MCF 10A (cell line): ENCODE results near the gene SIDT1. TPM values are rescaled to one million over a fixed set of nuclear protein-coding genes. Genes with fewer than 3 reads are reported as not detected.

Source experiments
- BruUV-seq: library from RNA; stranded (reverse); fragments of 400-500 nt; replicated peaks from 2 replicates; lab custom pipeline; 2021; lab: Mats Ljungman, UMichigan
- CTCF ChIA-PET: fragments of 300-600 bp; sonication (Branson Sonifier 250); formaldehyde crosslinking; extraction: SDS; loops from one replicate; lab custom pipeline; 2021; ENCODE audit warnings: antibody characterized with exemption, inconsistent platforms; lab: Yijun Ruan, JAX
- POLR2A ChIA-PET: fragments of 300-600, 350-650 bp; sonication (Branson Sonifier 250); formaldehyde crosslinking; extraction: SDS; loops from one replicate; lab custom pipeline; 2020; ENCODE audit warnings: antibody characterized with exemption, inconsistent platforms; lab: Yijun Ruan, JAX
- DNase-seq: peaks from one replicate; pipeline ENCODE4 v3.0.0-alpha.2; 2018; ENCODE audit not compliant: unreplicated experiment
- H3K27ac Mint-ChIP-seq: one replicate; pipeline ENCODE4 v1.8.0; 2022; ENCODE audit warnings: mild to moderate bottlenecking, low read depth, mixed read lengths; ENCODE audit not compliant: unreplicated experiment
- H3K27me3 Mint-ChIP-seq: one replicate; pipeline ENCODE4 v1.8.0; 2022; ENCODE audit warnings: mixed read lengths; ENCODE audit not compliant: insufficient read depth, unreplicated experiment
- H3K36me3 Mint-ChIP-seq: one replicate; pipeline ENCODE4 v1.8.0; 2022; ENCODE audit warnings: mild to moderate bottlenecking, moderate library complexity, mixed read lengths; ENCODE audit not compliant: insufficient read depth, unreplicated experiment
- H3K4me1 Mint-ChIP-seq: one replicate; pipeline ENCODE4 v1.8.0; 2022; ENCODE audit warnings: mixed read lengths; ENCODE audit not compliant: insufficient read depth, unreplicated experiment
- H3K4me3 Mint-ChIP-seq: one replicate; pipeline ENCODE4 v1.8.0; 2022; ENCODE audit warnings: mild to moderate bottlenecking, moderate library complexity, mixed read lengths; ENCODE audit not compliant: unreplicated experiment
- H3K9me3 Mint-ChIP-seq: one replicate; pipeline ENCODE4 v1.8.0; 2022; ENCODE audit warnings: mixed read lengths; ENCODE audit not compliant: unreplicated experiment
- intact Hi-C: fragments of 100-400 bp; cut with micrococcal nuclease; formaldehyde crosslinking; loops from 2 replicates; pipeline ENCODE4 v1.14.1; 2022
- total RNA-seq: library from RNA; stranded (reverse); gene quantifications from 2 replicates; pipeline ENCODE4 v1.2.3, GENCODE V29; 2022
- TF ChIP-seq, protein P1 (sequence below): fragments of 200-600 bp; IDR thresholded peaks from one replicate; pipeline ENCODE4 v1.8.0; 2022; ENCODE audit warnings: antibody characterized with exemption, mild to moderate bottlenecking; ENCODE audit not compliant: unreplicated experiment

Gene SIDT1
- total RNA-seq, 1 experiment from 2014 or later, result 0.28 TPM

DNA sequence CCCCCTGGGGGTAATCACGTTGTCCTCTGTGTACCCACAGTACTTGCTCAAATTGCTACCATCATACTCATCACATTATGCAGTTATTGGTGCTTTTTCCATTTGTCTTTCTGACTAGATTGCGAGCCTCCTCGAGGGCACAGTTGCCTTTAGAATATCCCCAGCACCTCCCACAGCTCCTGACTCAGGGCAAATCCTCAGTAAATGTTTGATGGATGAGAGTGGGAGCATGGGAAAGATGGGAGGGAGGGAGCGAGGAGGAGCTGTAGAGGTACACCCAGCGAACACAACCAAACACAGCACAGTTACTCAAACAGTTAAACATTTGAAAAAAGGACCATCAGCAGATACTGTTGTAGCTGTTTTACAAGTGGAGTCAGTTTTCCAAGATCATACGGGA is 27.9 kb downstream of the SIDT1 start:
- Mint-ChIP-seq H3K27ac (no peak overlapping the region), H3K27me3 (no peaks in the 10 kb centered on the region), H3K9me3 (no peaks in the 10 kb centered on the region), H3K36me3 (no peaks in the 10 kb centered on the region), H3K4me1 (peaks cover 11% of the 10 kb centered on the region), H3K4me3 (no peak overlapping the region)
- TF ChIP-seq, protein P1, sequence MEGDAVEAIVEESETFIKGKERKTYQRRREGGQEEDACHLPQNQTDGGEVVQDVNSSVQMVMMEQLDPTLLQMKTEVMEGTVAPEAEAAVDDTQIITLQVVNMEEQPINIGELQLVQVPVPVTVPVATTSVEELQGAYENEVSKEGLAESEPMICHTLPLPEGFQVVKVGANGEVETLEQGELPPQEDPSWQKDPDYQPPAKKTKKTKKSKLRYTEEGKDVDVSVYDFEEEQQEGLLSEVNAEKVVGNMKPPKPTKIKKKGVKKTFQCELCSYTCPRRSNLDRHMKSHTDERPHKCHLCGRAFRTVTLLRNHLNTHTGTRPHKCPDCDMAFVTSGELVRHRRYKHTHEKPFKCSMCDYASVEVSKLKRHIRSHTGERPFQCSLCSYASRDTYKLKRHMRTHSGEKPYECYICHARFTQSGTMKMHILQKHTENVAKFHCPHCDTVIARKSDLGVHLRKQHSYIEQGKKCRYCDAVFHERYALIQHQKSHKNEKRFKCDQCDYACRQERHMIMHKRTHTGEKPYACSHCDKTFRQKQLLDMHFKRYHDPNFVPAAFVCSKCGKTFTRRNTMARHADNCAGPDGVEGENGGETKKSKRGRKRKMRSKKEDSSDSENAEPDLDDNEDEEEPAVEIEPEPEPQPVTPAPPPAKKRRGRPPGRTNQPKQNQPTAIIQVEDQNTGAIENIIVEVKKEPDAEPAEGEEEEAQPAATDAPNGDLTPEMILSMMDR, result no peak
- intact Hi-C loops, result no loop called here
- no peak for DNase-seq
- no TSS peak for BruUV-seq
- ChIA-PET CTCF (no interaction called here), POLR2A (interaction anchor here (0.9 to 1.6 kb wide), 3 partner anchors 14 to 45 kb away, joined by 3 to 5 read pairs (median 4); partner anchors contain the start of gene SPICE1)

DNA sequence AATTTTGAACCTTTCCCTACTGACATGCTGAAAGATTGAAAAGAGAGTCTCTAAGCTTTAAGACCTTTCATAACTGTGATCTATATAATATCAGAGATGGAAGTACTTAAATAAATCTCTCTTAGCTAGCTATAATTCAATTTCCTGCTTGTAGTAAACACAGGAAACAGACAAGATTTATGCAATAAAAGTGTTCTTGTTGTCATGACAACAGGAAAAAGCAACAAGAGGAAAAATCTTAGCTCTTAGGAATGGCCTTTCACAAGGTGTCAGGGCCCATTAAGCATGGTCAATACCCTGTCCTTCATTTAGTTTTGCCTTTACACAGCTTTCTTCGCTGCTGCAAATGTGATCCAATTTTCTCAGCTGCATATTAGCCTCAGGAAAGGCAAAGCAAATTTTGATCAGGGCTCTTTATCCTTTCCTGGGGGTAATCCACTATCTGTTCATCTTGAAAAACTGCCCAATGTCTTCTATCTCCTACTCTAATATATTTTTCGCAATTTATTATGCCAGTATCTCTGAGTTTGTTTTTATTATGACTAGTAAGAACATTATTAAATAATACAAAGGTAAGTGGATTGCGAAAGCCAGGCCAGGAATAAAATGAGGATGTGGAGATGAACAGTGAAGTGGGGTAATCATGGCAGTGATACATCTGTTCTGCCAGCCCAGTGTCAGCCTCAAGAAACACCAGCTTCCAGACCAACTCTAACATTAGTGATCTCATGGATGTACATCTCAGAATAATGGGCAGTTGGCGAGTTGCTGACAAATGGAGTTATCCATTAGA is 28.7 kb downstream of the SIDT1 start:
- peak; percentile 33 for DNase-seq
- CTCF ChIA-PET, result interaction anchor here (0.6 to 1.0 kb wide), 3 partner anchors 19 to 67 kb away, joined by 3 to 4 read pairs (median 3); no protein-coding TSS in a partner anchor
- no TSS peak for BruUV-seq
- Mint-ChIP-seq H3K4me1 (peaks cover 11% of the 10 kb centered on the region), H3K36me3 (no peaks in the 10 kb centered on the region), H3K27ac (no peak overlapping the region), H3K27me3 (no peaks in the 10 kb centered on the region), H3K9me3 (no peaks in the 10 kb centered on the region), H3K4me3 (no peak overlapping the region)
- TF ChIP-seq, protein P1, result no peak
- intact Hi-C loops, result no loop called here
- POLR2A ChIA-PET, result interaction anchor here (0.6 to 1.6 kb wide), 4 partner anchors 15 to 61 kb away, joined by 3 to 5 read pairs (median 4); partner anchors contain the start of gene SPICE1

DNA sequence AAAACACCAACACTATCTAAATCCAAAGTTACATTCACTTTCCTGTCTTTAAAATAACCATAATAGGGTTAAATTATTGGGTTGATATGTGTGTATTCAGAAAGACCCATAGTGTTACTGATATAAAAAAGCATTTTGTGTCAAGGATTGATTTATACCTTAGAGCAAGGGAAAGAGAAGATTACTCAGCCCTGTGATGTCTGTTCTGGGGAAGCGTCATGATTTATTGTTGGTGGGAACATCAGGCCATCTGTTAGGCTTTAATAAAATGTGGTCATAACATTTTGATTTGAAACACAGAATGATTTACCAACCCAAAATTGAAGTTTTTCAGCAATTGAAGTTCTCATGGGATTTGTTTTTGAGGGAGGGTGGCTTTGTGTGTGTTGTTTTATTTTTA is 33.2 kb downstream of the SIDT1 start:
- Mint-ChIP-seq H3K9me3 (no peaks in the 10 kb centered on the region), H3K27ac (no peak overlapping the region), H3K27me3 (no peaks in the 10 kb centered on the region), H3K4me3 (no peak overlapping the region), H3K36me3 (no peaks in the 10 kb centered on the region), H3K4me1 (no peaks in the 10 kb centered on the region)
- BruUV-seq, result no TSS peak
- POLR2A ChIA-PET, result no interaction called here
- intact Hi-C loops, result no loop called here
- CTCF ChIA-PET, result no interaction called here
- TF ChIP-seq, protein P1, result no peak
- no peak for DNase-seq

DNA sequence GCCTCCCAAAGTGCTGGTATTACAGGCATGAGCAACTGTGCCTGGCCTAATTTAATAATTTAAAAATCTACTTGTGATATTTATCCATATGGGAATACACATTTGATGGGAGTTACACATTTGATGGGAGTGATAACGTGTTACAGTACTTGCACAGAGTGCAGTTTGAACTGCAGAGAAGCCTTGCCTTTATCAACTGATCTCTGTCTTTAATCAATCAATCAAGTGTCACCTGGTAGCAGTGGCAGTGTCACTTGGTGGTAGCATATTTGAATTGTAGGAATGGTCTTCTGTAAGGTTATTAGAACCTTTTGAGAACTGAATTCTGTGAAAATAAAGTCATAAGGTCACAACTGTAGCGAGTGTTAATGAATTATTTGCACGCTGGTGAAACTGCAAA is 37.8 kb downstream of the SIDT1 start:
- ChIA-PET POLR2A (no interaction called here), CTCF (no interaction called here)
- H3K27ac Mint-ChIP-seq, result no peak overlapping the region
- no peaks in the 10 kb centered on the region for H3K9me3 Mint-ChIP-seq
- no TSS peak for BruUV-seq
- intact Hi-C loops, result no loop called here
- H3K4me3 Mint-ChIP-seq, result no peak overlapping the region
- no peaks in the 10 kb centered on the region for H3K36me3 Mint-ChIP-seq
- no peak for DNase-seq
- TF ChIP-seq, protein P1, result no peak
- H3K4me1 Mint-ChIP-seq, result no peaks in the 10 kb centered on the region
- peaks cover 27% of the 10 kb centered on the region for H3K27me3 Mint-ChIP-seq
